ENCODE measurements around the gene NOTO.

Gene NOTO

DNA sequence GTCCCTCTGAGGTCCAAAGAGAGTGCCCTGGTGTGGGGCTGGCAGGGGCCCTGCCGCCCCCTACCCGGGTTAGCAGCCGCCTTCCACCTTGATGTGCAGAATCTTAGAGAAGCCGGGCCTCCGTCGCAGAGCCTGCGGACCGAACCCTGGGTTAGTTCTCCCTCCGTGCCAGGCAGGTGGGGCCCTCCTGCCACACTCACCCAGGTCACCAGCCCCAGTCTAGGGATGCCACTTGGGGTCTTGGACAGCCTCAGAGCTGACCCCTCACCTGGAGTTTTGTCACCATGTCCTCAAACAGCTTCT, 56.5 kb downstream of the NOTO start:
- no peak for DNase-seq

DNA sequence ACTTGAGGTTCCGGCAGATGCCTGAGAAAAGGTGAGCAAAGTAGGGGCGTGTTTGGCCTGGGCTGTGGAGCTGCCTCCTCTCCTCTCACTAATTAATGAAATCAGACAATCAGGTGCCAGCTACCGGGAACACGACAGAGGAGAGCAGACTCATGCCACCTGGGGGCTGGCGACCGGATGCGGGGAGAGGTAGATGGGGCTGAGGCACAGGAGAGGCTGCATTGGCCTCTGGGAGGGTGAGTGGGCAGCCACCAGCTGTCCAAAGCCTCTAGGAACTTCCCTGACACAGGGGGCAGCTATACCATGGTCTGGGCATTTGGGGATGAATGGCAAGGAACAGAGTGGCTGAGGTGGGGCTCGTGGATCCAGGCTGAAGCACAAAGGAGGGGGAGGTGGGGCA, 56.9 kb downstream of the NOTO start:
- DNase-seq, result no peak

DNA sequence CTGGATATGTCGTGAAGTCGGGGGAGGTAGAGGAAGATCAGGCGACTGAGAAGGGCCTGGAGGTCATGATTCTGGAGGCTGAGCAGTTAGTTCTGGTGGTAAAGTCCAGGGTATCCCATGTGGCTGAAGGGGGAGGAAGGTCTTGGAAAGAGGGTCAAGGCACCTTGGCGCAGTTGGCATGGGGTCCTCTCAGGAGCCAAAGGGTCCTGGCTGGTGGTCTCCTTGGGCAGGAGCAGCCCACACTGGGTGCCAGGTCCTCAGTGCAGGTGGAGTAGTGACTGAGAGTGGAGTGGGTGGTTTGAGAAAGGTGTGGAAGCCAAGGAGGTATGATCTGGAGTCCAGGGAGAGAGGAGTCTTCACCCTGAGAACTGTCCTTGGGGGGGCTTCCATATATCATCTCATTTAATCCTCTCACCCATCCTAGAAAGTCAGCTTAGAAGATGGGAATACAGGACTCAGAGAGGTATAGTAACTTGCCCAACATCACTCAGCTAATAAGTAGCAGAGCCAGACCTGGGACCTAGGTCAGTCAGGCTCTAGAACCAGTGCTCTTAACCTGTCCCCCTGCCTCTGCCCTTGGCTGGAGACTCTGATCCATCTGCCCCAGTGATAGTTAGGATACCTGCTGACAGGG, 57.4 kb downstream of the NOTO start:
- no peak for DNase-seq

DNA sequence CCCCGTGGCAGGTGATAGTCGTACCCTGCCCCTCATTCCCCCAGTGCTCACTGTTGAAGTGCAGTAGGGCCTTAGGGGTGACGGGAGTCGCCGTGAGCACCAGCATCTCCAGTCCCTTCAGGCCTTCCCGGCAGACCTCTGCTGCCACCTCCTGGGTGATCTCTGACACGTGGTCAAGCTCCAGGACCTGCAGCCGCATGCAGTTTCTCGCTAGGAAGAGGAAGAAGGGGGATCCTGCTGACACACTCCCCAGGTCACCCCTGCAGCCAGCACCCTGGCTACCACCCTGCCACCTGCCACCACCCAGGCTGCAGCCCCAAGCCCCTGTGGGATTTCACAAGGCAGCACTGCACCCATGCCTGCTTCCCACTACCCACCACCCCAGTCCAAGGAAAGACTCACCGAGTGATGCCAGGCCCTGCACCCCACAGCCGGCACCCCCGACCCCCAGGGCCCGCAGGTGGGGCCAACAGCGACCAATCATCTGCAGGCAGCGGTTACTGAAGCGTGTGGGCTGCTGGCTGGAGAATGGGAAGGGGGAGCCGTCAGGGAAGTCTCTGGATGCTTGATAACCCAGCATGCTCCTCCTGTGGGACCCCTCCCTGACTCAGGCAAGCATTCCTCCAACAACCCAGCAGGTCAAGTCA, 58.1 kb downstream of the NOTO start:
- no peak for DNase-seq

Data from GDM1 (cell line).